ENCODE measurements around the gene LAD1.

The LAD1 gene

GRCh38 chr1:201356236-201356635, 42.9 kb downstream of the LAD1 start:
- no peak for TF ChIP-seq CTCF (IDR thresholded peaks at IDR 0.05; ENCODE audit: low read depth, low read length, missing control alignments)
- DNase-seq (ENCODE audit: low read depth), result no peak
- no peak overlapping the region for H3K4me3 ChIP-seq (ENCODE audit: low read depth, low read length)

- no peak overlapping the region for H3K4me3 ChIP-seq (ENCODE audit: low read depth, low read length)
- TF ChIP-seq CTCF (IDR thresholded peaks at IDR 0.05; ENCODE audit: low read depth, low read length, missing control alignments), result no peak
- DNase-seq (ENCODE audit: low read depth), result no peak
Observed at GRCh38 chr1:201355471-201355870, 43.7 kb downstream of the LAD1 start.

GRCh38 chr1:201354901-201355295, 44.2 kb downstream of the LAD1 start:
- TF ChIP-seq CTCF (IDR thresholded peaks at IDR 0.05; ENCODE audit: low read depth, low read length, missing control alignments), result no peak
- no peak overlapping the region for H3K4me3 ChIP-seq (ENCODE audit: low read depth, low read length)
- DNase-seq (ENCODE audit: low read depth), result no peak

- no peak for DNase-seq (ENCODE audit: low read depth)
- TF ChIP-seq CTCF (IDR thresholded peaks at IDR 0.05; ENCODE audit: low read depth, low read length, missing control alignments), result no peak
Observed at GRCh38 chr1:201354151-201354900, 44.8 kb downstream of the LAD1 start.

GRCh38 chr1:201353186-201353940, 45.8 kb downstream of the LAD1 start:
- no peak for TF ChIP-seq CTCF (IDR thresholded peaks at IDR 0.05; ENCODE audit: low read depth, low read length, missing control alignments)
- H3K4me3 ChIP-seq (ENCODE audit: low read depth, low read length), result no peak overlapping the region
- no peak for DNase-seq (ENCODE audit: low read depth)

More at GRCh38 chr1:201354151-201354900, 44.8 kb downstream of the LAD1 start:
- H3K4me3 ChIP-seq (ENCODE audit: low read depth, low read length), result no peak overlapping the region

GRCh38 chr1:201351617-201352016, 47.5 kb downstream of the LAD1 start:
- no peak for DNase-seq (ENCODE audit: low read depth)
- no peak for TF ChIP-seq CTCF (IDR thresholded peaks at IDR 0.05; ENCODE audit: low read depth, low read length, missing control alignments)
- H3K4me3 ChIP-seq (ENCODE audit: low read depth, low read length), result no peak overlapping the region

Data from GM12864 (cell line).